ENCODE results near the gene TOP1.
"Not testable (repeated sequence)": the region's sequence is repeated elsewhere in the genome, so short reads cannot be mapped to it uniquely, and the experiment has no call there.

TOP1 gene

DNA sequence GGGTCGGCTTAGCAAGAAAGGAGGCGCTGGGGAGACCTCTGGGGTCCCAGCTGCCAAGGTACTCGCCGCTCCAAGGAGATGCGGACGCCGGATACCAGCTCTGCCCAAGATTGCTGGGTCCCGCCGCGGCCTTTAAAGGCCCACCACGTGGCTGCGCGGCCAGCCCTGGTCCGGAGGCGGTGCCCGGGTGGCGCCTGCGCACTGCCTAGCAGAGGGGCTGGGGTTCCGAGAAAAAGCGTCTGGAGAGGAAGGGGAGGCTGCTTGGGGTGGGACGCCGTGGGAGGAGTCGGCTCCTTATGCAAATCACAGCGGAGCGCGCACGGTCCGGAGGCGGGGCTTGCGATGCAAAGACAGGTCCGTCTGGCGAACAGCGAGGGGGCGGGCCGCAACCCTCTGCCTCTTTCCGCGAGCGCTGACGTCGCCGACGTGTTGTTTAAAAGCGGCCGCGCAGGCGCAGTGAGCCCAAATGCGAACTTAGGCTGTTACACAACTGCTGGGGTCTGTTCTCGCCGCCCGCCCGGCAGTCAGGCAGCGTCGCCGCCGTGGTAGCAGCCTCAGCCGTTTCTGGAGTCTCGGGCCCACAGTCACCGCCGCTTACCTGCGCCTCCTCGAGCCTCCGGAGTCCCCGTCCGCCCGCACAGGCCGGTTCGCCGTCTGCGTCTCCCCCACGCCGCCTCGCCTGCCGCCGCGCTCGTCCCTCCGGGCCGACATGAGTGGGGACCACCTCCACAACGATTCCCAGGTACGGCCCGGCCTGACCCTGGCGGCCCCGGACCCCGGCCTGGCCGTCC, at the start of gene TOP1:
Gene TOP1 (plus strand): TSS at position 464 of the 791 bp plus-strand sequence. CDS start 246 bp downstream, at position 710.
- DNase-seq = peak; percentile 99

DNA sequence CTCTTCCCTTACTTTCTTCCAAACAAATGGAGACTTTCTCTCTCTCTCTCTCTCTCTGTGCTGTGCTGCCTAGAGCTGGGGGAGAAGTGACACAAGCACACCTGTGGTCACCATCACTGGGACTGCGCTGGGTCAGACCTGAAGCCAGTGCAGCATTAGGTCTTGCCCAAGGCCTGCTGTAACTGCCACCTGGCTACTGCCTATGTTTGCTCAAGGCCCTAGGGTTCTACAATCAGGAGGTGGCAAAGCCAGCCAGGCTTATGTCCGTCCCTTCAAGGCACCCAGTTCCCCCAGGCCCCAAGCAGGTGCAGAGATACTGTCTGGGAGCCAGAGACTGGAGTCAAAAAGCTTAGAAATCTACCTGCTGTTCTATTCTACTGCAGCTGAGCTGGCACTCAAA, 49.4 kb upstream of the TOP1 start:
- no peak for DNase-seq

DNA sequence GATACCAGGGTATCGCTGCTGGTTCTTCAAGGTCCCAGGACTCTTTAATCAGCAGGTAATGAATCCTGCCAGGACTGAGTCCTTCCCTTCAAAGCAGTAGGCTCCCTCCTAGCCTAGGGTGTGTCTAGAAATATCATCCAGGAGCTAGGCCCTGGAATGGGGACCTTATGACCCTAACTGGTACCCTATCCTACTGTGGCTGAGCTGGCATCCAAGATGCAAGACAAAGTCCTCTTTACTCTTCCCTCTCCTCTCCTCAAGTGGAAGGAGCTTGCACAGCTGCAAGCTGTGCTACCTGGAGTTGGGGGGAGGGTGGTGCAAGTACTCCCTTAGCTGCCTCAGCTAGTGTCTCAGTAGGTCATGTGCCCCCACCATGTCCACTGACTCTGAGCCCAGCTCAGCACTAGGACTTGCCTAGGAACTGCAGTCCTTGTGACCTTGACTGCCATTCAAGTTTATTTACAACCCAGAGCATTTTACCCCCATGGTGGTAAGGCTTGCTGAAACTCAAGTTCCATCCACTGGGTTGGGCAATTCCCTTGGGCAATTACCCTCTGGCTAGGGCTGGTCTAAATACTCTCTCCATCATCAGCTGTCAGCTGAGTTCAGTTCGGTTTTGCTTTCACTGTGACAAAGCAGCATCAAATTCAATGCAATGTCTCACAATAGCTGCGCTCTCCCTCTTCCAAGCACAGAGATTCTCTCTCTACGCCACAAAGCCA, 48.4 kb upstream of the TOP1 start:
- DNase-seq = no peak

DNA sequence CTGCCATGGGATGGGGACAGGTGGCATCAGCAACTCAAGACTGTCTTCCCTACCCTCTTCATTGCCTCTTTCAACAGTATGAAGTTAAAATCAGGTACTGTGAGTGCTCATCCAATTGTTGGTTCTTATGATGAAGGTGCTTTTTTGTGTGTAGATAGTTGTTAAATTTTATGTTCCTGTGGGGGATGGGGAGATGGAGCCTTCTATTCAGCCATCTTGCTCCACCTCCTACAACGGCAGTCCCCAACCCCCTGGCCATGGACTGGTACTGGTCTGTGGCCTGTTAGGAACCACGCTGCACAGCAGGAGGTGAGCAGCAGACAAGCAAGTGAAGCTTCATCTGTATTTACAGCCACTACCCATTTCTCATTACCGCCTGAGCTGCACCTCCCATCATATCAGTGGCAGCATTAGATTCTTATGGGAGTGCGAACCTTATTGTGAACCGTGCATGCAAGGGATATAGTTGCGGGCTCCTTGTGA, 47.8 kb upstream of the TOP1 start:
- DNase-seq = no peak

DNA sequence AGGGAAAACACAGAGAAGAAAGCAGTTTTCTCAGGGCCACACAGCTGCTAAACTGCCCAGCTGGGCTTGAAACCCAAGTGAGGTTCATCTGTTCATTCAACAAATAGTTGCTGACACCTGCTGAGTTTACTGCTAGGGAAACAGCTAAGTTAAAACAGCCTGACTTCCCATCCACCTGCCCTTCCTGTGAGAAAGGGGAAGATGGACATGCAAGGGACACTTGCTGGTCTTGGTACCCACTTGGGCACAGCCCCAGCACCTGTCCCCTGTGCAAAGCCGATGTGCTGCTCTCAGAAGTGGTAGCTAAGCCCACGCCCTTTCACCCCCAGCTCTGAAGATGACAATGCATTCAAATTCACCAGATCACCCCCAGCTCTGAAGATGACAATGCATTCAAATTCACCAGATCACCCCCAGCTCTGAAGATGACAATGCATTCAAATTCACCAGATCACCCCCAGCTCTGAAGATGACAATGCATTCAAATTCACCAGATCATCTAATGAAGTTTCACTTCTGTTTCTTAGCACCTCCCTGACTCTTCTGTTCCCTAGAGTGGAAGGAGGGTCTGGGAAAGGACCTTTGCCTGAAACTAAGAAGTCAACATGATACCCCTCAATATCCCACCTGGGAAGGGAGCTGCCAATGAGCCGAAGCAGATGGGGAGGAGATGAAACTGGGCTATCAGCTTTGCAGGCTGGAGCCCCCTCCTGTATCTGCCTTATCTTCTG, 46.0 kb upstream of the TOP1 start:
- no peak for DNase-seq

DNA sequence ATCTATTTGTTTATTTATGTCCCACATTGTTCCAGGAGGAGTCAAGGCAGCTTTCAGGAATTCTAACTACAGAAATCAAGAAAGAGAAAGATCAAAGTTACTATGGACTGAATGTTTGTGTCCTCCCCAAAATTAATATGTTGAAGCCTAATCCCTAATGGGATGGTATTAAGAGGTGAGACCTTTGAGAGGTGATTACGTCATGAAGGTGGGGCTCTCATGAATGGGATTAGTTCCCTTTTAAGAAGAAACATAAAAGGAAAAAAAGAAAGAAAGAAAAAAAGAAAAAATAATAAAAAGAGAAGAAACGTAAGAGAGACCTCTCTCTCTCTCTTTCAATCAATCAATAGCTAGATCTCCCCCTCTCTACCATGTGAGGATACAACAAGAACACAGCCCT, 44.7 kb upstream of the TOP1 start:
- DNase-seq = no peak

DNA sequence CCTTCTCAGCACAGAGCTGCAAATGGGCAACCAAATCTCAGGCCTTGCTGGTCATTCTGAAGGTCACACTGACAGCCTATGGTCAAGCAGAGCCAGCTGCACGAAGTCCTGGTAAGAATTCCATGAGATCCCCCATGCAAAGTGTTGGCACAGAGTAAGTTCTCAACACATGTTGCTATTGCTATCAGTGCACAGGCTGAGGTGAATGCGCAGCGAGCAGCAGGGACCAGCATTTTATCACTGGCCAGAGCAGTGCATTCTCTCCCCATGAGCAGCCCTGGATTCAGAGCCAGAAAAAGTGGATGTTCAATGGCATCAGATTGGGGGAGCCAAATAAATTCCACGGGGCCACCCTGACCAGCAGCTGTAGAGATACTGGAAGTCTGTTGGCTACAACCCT, 44.1 kb upstream of the TOP1 start:
- no peak for DNase-seq

DNA sequence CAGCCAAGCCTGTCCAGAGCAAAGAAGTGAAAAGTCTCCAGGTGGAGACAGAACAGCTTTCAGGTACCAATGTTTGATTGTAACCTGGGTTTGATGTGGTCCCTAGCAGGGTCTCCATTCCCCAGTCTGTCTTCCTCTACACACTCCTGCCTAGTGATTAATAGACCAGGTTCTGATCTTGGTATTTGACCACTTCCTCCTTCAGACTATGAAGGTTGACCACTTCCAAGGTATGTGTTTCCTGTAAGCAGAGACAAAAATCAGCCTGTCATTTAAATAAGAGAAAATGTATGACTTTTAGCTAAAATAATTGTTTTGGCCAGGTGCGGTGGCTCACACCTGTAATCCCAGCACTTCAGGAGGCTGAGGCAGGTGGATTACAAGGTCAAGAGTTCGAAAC, 41.8 kb upstream of the TOP1 start:
- no peak for DNase-seq

DNA sequence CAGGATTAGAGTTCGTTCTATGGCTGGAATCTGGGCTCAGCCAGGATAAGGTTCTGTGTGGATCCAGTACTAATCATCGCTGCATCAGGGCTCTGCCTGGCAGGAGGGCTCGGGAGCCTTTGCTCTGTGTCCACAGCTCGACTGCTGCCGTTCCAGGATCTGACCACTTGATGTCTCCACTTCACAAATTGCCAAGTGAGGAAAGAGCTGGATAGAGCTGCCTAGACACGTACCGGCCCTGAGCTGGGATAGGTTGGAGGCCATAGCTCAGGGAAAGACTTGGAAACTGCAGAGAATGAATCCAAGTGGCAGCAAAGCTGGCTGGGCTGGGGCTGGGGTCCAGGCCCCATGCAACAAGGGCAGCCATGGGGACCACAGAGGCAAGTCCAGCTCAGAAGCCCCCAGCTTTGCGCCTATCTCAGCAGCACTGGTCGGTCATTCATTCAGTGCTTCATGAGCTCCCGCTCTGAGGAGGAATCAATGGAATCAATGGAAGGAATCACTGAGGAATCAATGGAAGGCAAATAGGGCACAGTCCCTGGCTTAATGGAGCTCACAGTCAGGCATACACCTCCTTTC, 38.0 kb upstream of the TOP1 start:
- DNase-seq = peak; percentile 76

DNA sequence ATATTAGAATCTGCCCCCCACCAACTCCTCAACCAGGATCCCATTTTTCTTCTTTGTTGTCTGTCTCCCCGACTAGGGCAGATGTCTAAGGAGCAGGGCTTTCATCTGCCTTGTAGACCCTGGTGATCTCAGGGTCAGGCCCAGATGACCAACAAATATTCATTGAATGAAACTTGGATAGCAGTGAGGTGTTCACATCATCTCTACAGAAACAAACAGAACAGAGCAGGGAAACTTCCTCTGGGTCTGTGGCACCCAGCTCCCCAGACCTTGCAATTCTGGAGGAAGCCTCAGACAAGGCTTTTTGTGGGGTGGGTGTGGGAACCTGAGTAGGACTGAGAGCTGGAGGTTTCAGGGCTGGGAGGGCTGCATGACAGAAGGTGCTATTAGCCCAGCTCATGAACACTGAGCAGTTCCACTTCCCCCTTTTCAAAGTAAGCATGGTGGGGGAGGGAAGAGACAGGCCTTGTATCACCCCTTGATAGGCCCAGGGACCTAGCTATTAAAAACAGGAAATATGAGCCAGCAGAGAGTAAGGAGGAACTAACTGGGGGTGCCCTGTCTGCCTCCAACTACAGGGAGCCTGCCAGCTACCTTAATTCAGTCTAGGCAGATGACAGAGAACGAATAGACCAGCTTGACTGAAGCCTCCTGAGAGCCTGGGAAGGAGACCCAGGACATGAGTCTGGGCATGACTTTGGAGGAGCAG, 37.3 kb upstream of the TOP1 start:
- no peak for DNase-seq

DNA sequence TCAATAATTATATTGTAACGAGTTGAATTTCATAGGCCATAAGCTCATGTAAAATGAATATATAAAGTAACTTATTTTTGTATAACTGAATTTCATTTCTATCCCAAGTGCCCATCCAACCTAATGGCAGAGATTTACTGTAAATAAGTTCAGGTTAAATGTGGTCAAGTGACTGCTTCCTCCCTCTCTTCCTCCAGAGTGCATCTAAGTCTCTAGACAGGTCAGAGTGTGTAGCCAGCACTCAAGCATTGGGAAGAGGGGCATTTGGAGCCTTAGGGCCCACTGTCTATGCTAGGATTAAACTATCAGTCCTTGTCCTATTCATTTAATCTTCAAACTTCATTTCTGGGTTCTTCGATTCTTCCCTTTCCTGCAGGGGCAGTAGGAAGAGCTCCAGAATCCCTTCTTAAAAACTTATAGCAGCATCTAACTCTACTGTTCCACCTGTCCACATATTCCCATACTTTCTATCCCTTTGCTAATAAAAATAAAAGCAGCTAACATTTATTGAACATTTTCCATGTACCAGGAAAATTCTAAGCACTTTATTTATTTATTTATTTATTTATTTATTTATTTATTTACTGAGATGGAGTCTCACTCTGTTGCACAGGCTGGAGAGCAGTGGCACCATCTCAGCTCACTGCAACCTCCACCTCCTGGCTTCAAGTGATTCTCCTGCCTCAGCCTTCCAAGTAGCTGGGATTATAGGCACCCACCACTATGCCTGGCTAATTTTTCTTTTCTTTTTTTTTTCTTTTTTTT, 36.1 kb upstream of the TOP1 start:
- no peak for DNase-seq

DNA sequence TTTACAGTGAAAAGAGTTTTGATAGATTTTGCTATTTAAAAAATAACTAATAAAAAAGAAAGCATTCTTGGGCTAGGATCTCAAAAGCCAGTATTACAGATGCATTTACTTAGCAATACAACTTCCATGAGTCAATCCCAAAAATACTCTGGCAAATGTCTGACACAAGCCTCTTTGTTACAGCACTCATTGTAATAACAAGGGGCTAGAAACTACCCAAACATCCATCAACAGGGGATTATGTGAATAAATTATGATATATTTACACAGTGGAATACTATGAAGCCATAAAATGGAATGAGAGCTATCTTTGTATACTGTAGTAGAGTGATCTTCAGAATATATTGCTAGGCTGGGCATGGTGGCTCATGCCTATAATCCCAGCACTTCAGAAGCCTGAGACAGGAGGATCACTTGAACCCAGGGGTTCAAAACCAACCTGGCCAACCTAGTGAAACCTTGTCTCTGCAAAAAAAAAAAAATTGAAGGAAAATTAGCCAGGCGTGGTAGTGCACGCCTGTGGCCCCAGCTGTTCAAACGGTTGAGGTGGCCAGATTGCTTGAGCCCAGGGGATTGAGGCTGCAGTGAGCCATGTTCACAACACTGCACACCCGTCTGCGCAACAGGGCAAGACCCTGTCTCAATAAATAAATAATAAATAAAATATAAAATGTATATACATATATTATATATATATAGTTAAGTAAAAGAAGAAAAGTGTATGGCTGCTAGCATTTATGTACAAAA, 34.7 kb upstream of the TOP1 start:
- no peak for DNase-seq

DNA sequence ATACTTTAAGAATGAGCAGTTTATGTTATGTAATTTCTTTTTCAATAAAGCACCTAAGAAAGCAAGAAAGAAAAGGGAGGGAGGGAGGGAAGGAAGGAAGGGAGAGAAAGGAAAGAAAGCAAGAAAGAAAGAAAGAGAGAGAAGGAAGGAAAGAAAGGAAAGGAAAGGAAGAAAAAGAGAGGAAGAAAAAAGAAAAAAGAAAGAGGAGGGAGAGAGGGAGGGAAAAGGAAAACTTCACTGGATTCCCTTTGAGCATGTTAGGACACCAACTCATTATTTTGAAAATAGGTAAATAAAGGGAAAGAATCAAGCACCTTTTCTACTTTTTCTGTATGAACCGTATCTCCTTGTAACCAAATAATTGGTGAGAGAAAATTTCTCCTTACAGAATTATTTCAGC, 32.3 kb upstream of the TOP1 start:
- DNase-seq = no peak

DNA sequence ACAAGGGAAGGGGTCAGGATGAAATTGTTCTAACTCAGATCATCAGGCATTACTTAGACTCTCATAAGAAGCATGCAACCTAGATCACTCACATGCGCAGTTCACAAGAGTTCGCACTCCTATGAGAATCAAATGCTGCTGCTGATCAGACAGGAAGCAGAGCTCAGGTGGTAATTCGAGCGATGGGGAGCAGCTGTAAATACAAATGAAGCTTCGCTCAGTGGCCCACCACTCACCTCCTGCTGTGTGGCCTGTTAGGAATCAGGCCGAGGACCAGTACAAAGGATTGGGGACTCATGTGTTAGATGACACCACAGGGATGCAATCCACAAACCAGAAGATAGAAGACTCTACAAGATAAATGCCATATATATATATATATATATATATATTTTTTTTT, 31.5 kb upstream of the TOP1 start:
- no peak for DNase-seq

DNA sequence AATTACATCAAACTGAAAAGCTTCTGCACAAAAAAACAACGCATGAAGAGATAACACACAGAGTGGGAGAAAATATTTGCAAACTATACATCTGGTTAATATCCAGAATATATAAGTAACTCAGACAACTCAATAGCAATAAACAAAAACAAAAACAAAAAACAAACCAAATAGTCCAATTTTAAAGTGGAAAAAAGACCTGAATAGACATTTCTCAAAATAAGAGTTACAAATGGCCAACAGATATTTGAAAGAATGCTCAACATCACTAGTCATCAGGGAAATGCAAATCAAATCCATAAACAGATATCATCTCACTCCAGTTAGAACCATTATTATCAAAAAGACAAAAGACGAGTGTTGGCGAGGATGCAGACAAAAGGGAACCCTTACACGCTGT, 28.8 kb upstream of the TOP1 start:
- DNase-seq = no peak

DNA sequence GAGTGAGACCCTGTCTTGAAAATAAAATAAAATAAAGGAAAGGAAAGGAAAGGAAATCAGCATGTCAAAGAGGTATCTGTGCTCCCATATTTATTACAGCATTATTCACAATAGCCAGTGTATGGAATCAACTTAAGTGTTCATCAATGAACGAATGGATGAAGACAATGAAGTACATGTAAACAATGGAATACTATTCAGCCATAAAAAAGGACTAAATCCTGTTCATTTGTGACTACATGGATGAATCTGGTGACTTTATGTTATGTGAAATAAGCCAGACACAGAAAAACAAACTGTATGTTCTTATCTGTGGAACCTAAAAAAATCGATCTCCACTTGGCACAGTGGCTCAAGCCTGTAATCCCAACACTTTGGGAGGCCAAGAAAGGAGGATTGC, 28.0 kb upstream of the TOP1 start:
- DNase-seq = no peak

DNA sequence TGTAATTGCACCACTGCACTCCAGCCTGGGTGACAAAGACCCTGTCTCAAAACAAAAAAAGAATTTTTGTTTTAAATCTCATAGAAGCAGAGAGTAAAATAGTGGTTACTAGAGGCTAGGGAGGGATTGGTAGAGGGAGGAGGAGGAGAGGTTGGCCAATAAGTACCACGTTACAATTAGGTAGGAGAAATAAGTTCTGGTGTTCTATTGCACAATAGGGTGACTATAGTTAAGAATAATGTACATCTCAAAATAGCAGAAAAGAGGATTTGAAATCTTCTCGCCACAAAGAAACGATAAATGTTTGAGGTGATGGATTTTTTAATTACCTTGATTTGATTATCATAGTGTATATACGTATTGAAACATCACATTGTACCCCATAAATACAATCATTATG, 27.1 kb upstream of the TOP1 start:
- DNase-seq = no peak

DNA sequence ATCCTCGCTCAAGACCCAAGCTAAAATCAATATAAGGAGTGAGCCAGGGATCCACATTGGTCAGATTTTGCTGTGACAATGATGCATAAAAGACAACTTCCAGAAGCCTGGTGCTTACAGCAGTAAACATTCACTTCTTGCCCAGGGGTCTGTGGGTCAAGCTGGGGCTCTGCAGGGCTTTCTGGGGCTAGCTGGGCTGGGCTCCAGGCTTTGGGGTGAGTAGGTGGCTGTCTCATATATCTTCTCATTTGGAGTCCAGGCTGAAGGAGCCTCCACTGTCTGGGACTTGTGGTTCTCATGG, 25.8 kb upstream of the TOP1 start:
- no peak for DNase-seq

DNA sequence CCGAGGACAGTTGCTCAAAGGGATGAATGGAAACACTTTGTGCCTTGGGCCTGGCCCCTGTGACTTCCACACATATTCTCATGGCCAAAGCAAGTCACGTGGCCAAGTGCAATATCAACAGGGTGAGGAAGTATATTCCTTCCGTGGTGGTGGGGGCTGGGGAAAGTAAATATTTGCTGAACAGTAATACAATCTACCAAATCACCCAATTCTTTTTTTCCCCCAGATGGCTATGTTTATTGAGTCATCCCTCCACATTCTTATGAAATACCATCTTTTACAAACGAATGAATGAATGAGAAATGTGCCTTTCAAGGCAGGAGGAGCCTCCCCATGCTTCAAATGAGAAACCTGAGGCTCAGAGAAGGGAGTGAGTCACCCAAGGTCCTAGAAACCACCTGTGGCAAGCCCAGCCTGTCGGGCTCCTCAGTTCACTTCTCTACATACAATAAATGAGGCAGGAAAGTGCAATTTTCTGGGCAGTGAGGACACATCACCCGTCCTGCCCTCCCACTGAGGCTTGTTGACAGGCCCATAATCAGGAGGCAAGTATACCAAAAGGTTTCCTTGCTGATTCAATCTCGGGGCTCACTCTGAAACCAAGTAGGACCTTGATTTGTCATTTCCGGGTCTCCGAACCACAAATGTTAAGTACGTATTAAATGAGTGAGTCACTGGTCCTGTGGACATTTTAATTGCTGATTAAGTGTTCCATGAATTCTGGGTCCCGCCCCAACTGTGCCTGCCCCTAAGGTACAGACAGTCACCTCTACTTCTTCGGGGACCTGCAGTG, 25.3 kb upstream of the TOP1 start:
- peak; percentile 88 for DNase-seq

DNA sequence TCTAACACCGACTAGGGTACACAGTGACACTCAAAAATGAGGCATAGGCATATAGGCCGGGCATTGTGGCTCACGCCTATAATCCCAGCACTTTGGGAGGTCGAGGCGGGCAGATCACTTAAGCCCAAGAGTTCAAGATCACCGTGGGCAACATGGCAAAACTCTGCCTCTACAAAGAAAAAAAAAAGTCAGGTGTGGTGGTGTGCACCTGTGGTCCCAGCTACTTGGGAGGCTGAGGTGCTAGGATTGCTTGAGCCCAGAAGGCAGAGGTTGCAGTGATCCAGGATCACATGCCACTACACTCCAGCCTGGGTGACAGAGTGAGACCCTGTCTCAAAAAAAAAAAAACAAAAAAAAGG, 24.7 kb upstream of the TOP1 start:
- not testable (repeated sequence) for DNase-seq
